ENCODE results near the gene GGN. TPM values are rescaled to one million over a fixed set of nuclear protein-coding genes. Genes with fewer than 3 reads are reported as not detected.

GGN gene
- total RNA-seq, 1 donor from 2014 or later = not detected

- Histone ChIP-seq H3K36me3 (no peaks in the 10 kb centered on the region), H3K4me3 (peak overlapping the region in 1 of 2 donors; percentile 14), H3K27ac (no peak overlapping the region), H3K27me3 (no peaks in the 10 kb centered on the region), H3K4me1 (no peaks in the 10 kb centered on the region), H3K9me3 (no peaks in the 10 kb centered on the region)
- intact Hi-C loops (cut with DNase I) = no loop called here
- TF ChIP-seq CTCF (IDR thresholded peaks at IDR 0.05) = no peak
- no peak for TF ChIP-seq POLR2A (IDR thresholded peaks at IDR 0.05)
- TF ChIP-seq POLR2AphosphoS5 (IDR thresholded peaks at IDR 0.05; ENCODE audit: insufficient read depth in 1 of 2, low read depth in 1 of 2) = no peak
- DNase-seq (ENCODE audit: extremely low spot score in 2 of 2) = no peak
These were observed 37.5 kb upstream of the GGN start for GRCh38 chr19:38425222-38425809.

GRCh38 chr19:38424272-38424671 lies 36.4 kb upstream of the GGN start:
- Histone ChIP-seq H3K9me3 (no peaks in the 10 kb centered on the region), H3K4me3 (no peak overlapping the region), H3K27ac (no peak overlapping the region), H3K27me3 (no peaks in the 10 kb centered on the region), H3K4me1 (no peaks in the 10 kb centered on the region), H3K36me3 (no peaks in the 10 kb centered on the region)
- intact Hi-C loops (cut with DNase I) = no loop called here
- DNase-seq (ENCODE audit: extremely low spot score in 2 of 2) = no peak
- TF ChIP-seq POLR2AphosphoS5 (IDR thresholded peaks at IDR 0.05; ENCODE audit: insufficient read depth in 1 of 2, low read depth in 1 of 2) (no peak), POLR2A (IDR thresholded peaks at IDR 0.05) (no peak), CTCF (IDR thresholded peaks at IDR 0.05) (no peak)

GRCh38 chr19:38422438-38422837 lies 34.6 kb upstream of the GGN start:
- H3K27ac ChIP-seq = no peak overlapping the region
- intact Hi-C loops (cut with DNase I) = no loop called here
- H3K36me3 ChIP-seq = no peaks in the 10 kb centered on the region
- H3K27me3 ChIP-seq = no peaks in the 10 kb centered on the region
- TF ChIP-seq CTCF (IDR thresholded peaks at IDR 0.05) (no peak), POLR2AphosphoS5 (IDR thresholded peaks at IDR 0.05; ENCODE audit: insufficient read depth in 1 of 2, low read depth in 1 of 2) (no peak), POLR2A (IDR thresholded peaks at IDR 0.05) (no peak)
- peaks cover 11% of the 10 kb centered on the region for H3K4me1 ChIP-seq
- H3K4me3 ChIP-seq = no peak overlapping the region
- no peaks in the 10 kb centered on the region for H3K9me3 ChIP-seq
- no peak for DNase-seq (ENCODE audit: extremely low spot score in 2 of 2)

- H3K4me3 ChIP-seq = no peak overlapping the region
- no peak for DNase-seq (ENCODE audit: extremely low spot score in 2 of 2)
- intact Hi-C loops (cut with DNase I) = no loop called here
- no peaks in the 10 kb centered on the region for H3K27me3 ChIP-seq
- no peak overlapping the region for H3K27ac ChIP-seq
- no peaks in the 10 kb centered on the region for H3K9me3 ChIP-seq
- peaks cover 12% of the 10 kb centered on the region for H3K4me1 ChIP-seq
- no peaks in the 10 kb centered on the region for H3K36me3 ChIP-seq
- TF ChIP-seq CTCF (IDR thresholded peaks at IDR 0.05) (no peak), POLR2AphosphoS5 (IDR thresholded peaks at IDR 0.05; ENCODE audit: insufficient read depth in 1 of 2, low read depth in 1 of 2) (no peak), POLR2A (IDR thresholded peaks at IDR 0.05) (no peak)
These were observed 34.0 kb upstream of the GGN start for GRCh38 chr19:38421856-38422255.

GRCh38 chr19:38420935-38421334 lies 33.1 kb upstream of the GGN start:
- no peaks in the 10 kb centered on the region for H3K36me3 ChIP-seq
- no peaks in the 10 kb centered on the region for H3K27me3 ChIP-seq
- DNase-seq (ENCODE audit: extremely low spot score in 2 of 2) = no peak
- TF ChIP-seq POLR2AphosphoS5 (IDR thresholded peaks at IDR 0.05; ENCODE audit: insufficient read depth in 1 of 2, low read depth in 1 of 2) = no peak
- no peak for TF ChIP-seq CTCF (IDR thresholded peaks at IDR 0.05)
- TF ChIP-seq POLR2A (IDR thresholded peaks at IDR 0.05) = no peak
- H3K4me3 ChIP-seq = no peak overlapping the region
- peaks cover 12% of the 10 kb centered on the region for H3K4me1 ChIP-seq
- no peaks in the 10 kb centered on the region for H3K9me3 ChIP-seq
- H3K27ac ChIP-seq = no peak overlapping the region
- intact Hi-C loops (cut with DNase I) = no loop called here

Data from vagina (tissue), 2 donors.